Activated naive CD4-positive, alpha-beta T cell treated with anti-CD3 and anti-CD28 coated beads, Interleukin-2, amount 10 ng/mL, durations not matched to agents 5 hours and 36 hours (primary cell): ENCODE results near the gene HHIP. TPM values are rescaled to one million over a fixed set of nuclear protein-coding genes. Genes with fewer than 3 reads are reported as not detected.

Experiments used
- total RNA-seq, 2 experiments: library from RNA; stranded (reverse); gene quantifications; one replicate each; pipeline ENCODE4 v1.2.3, GENCODE V29; 2021

The HHIP gene, protein sequence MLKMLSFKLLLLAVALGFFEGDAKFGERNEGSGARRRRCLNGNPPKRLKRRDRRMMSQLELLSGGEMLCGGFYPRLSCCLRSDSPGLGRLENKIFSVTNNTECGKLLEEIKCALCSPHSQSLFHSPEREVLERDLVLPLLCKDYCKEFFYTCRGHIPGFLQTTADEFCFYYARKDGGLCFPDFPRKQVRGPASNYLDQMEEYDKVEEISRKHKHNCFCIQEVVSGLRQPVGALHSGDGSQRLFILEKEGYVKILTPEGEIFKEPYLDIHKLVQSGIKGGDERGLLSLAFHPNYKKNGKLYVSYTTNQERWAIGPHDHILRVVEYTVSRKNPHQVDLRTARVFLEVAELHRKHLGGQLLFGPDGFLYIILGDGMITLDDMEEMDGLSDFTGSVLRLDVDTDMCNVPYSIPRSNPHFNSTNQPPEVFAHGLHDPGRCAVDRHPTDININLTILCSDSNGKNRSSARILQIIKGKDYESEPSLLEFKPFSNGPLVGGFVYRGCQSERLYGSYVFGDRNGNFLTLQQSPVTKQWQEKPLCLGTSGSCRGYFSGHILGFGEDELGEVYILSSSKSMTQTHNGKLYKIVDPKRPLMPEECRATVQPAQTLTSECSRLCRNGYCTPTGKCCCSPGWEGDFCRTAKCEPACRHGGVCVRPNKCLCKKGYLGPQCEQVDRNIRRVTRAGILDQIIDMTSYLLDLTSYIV
- total RNA-seq = not detected

DNA sequence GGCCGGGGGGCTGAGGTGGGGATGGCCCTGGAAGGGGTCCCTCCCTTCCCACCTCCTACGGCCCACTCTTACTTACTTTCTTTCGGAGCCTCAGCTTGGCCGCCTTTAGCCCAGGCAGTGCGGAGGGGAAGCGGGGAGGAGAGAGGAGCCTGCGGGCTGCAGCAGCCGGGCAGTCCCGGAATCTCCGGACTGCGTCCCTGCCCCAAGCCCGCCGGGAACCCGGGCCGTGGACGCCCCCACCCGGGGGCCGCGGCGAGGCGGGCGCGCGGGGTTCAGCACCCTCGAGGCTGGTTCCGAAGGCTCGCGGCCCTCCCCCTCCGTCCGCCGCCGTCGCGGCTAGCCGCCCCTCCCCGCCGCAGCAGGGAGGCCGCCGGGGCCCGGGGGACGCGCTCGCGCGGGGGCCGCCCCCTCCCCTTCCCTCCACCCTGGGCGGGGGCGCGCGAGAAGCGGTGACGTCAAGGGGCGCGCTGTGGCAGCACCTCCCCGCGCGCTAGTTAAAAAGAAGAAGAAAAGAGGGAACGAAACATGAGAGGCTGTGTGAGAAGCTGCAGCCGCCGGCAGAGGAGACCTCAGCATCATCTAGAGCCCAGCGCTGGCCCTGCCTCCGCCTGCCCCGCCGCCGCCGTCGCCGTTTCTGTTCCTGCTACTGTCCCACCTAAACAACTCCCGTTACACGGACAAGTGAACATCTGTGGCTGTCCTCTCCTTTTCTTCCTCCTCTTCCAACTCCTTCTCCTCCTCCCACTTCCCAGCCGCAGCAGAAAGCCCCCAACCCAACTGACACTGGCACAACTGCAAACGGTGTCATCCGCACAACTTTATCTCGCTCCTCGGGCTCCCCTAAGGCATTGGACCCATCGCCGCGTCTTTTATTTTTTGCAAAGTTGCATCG is at the start of gene HHIP:
HHIP (plus strand) TSS at position 526 of the 892 bp plus-strand sequence. CDS start 520 bp downstream, outside the sequence.

